Endothelial cell (in vitro differentiated cells): Measurements from ENCODE around the gene H6PD. TPM values are rescaled to one million over a fixed set of nuclear protein-coding genes. Genes with fewer than 3 reads are reported as not detected.

Experiments used
- DNase-seq: peaks from one replicate; pipeline ENCODE4 v3.0.0; 2021; ENCODE audit warnings: low spot score
- H3K27ac Mint-ChIP-seq: one replicate; pipeline ENCODE4 v1.8.0; 2021; ENCODE audit warnings: mixed read lengths, inconsistent platforms; ENCODE audit not compliant: unreplicated experiment
- H3K27me3 Mint-ChIP-seq: one replicate; pipeline ENCODE4 v1.8.0; 2021; ENCODE audit warnings: mild to moderate bottlenecking, moderate library complexity, mixed read lengths, inconsistent platforms; ENCODE audit not compliant: unreplicated experiment
- H3K36me3 Mint-ChIP-seq: one replicate; pipeline ENCODE4 v1.8.0; 2021; ENCODE audit warnings: mild to moderate bottlenecking, low read depth, mixed read lengths, inconsistent platforms; ENCODE audit not compliant: unreplicated experiment
- H3K4me1 Mint-ChIP-seq: one replicate; pipeline ENCODE4 v1.8.0; 2021; ENCODE audit warnings: mild to moderate bottlenecking, mixed read lengths, inconsistent platforms; ENCODE audit not compliant: unreplicated experiment
- H3K4me3 Mint-ChIP-seq: one replicate; pipeline ENCODE4 v1.8.0; 2021; ENCODE audit warnings: mild to moderate bottlenecking, mixed read lengths, inconsistent platforms; ENCODE audit not compliant: unreplicated experiment
- H3K9me3 Mint-ChIP-seq: one replicate; pipeline ENCODE4 v1.8.0; 2021; ENCODE audit warnings: mixed read lengths, inconsistent platforms; ENCODE audit not compliant: unreplicated experiment
- total RNA-seq: library from RNA; stranded (reverse); fragmentation: NEBNext Ultra II Directional; extraction: Animal tissue kit (Norgen Biotek cat#: 25700); gene quantifications from one replicate; pipeline ENCODE4 v1.2.1, GENCODE V29; 2021; ENCODE audit not compliant: unreplicated experiment
- TF ChIP-seq, protein P1 (sequence below): fragments of 200-600 bp; sonication (generic); IDR thresholded peaks from one replicate; pipeline ENCODE4 v1.5.0; 2021; ENCODE audit warnings: antibody characterized with exemption; ENCODE audit not compliant: unreplicated experiment

The H6PD gene
- total RNA-seq, 1 donor from 2014 or later = 18.6 TPM

DNA sequence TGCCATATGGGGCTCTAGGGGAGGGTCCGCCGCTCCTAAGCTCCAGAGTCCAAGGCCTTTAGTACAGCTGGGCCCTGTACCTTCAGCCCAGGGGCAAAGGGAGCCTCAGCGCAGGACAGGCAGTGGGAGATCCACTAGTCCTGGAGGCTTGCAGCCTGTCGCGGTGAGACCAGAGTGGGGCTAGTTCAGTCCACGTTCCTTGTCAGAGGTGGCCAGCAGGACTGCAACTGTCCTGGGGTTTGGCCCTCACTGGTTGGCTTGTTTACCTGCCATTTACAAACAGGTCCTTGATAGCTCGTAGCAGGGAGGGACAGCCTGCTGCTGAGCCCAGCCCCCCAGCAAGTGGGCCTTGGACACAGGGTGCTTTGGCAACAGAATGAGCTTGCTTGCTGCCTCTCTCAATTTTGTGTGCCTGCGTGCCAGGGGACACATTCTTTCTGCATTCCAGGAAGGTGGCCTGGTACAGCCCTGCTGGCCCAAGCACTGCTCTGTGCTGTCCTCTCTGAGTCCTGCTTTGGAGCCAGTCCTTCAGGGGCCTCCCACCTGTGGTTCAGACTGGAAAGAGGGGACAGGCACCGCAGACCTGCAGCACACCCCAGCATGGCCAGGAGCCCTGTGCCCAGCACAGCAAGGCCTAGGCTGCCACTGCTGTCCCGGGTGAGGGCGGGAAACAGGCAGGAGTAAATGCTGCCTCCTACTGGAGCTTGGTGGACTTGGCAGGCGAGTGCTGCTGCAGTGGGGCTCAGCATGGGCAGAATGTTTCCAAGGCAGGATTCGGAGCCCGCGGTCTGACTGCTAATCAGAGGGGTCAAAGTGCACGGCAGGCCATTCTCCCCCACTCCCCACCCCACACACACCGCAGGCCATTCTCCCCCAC is 15.2 kb downstream of the H6PD start:
- no peaks in the 10 kb centered on the region for H3K9me3 Mint-ChIP-seq
- peak; percentile 64 for DNase-seq
- peaks cover 4% of the 10 kb centered on the region for H3K36me3 Mint-ChIP-seq
- H3K4me3 Mint-ChIP-seq = no peak overlapping the region
- H3K27ac Mint-ChIP-seq = no peak overlapping the region
- peaks cover 11% of the 10 kb centered on the region for H3K4me1 Mint-ChIP-seq
- H3K27me3 Mint-ChIP-seq = peaks cover 3% of the 10 kb centered on the region
- TF ChIP-seq, protein P1, sequence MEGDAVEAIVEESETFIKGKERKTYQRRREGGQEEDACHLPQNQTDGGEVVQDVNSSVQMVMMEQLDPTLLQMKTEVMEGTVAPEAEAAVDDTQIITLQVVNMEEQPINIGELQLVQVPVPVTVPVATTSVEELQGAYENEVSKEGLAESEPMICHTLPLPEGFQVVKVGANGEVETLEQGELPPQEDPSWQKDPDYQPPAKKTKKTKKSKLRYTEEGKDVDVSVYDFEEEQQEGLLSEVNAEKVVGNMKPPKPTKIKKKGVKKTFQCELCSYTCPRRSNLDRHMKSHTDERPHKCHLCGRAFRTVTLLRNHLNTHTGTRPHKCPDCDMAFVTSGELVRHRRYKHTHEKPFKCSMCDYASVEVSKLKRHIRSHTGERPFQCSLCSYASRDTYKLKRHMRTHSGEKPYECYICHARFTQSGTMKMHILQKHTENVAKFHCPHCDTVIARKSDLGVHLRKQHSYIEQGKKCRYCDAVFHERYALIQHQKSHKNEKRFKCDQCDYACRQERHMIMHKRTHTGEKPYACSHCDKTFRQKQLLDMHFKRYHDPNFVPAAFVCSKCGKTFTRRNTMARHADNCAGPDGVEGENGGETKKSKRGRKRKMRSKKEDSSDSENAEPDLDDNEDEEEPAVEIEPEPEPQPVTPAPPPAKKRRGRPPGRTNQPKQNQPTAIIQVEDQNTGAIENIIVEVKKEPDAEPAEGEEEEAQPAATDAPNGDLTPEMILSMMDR = peak; percentile 65

DNA sequence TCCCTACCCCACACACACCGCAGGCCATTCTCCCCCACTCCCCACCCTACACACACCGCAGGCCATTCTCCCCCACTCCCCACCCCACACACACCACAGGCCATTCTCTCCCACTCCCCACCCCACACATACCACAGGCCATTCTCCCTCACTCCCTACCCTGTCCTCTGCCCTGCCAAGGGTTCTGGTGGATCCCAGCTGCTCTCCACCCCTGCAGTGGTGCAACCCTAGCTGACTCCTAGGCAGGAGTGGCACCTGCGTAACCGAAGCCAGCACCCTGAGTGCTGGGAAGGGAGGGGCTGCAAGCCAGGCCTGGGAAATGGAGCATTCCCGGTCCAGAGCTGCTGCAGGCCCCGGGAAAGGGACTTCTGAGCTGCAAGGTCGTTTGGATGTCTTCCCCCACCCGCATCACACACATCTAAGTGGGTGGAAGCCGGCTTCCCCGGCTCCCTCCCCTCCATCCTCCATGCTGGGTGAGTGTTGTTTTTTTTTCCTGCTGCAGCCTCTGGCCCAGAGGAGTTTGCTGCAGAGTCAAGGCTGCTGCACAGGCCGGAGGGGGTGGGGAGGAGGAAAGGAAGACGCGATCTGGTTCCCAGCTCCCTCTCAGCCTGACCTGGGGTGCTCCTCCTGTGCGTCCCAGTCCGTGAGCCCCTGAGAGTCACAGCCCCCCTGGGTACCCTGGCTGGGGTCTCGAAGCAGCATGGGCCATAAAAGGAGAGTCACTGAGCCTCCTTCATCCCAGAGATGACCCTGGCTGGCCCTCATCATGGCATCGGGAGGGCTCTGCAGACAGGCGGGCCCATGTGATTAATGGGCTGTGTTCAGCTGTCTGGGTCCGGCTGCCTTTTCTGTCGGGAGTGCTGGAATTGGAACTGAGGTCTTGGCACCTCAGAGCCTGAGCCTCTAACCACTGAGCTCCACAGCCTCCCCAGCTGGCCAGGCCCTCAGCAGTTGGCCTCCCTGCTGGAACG is 16.1 kb downstream of the H6PD start:
- H3K36me3 Mint-ChIP-seq = peaks cover 4% of the 10 kb centered on the region
- H3K9me3 Mint-ChIP-seq = no peaks in the 10 kb centered on the region
- no peak overlapping the region for H3K27ac Mint-ChIP-seq
- no peak overlapping the region for H3K4me3 Mint-ChIP-seq
- DNase-seq = no peak
- TF ChIP-seq, protein P1 = no peak
- H3K27me3 Mint-ChIP-seq = peaks cover 3% of the 10 kb centered on the region
- H3K4me1 Mint-ChIP-seq = peaks cover 10% of the 10 kb centered on the region

GRCh38 chr1:9251501-9251900 is 16.9 kb downstream of the H6PD start:
- H3K4me3 Mint-ChIP-seq = no peak overlapping the region
- TF ChIP-seq, protein P1 = no peak
- peaks cover 4% of the 10 kb centered on the region for H3K36me3 Mint-ChIP-seq
- DNase-seq = no peak
- no peaks in the 10 kb centered on the region for H3K9me3 Mint-ChIP-seq
- peaks cover 3% of the 10 kb centered on the region for H3K27me3 Mint-ChIP-seq
- H3K4me1 Mint-ChIP-seq = peaks cover 10% of the 10 kb centered on the region
- no peak overlapping the region for H3K27ac Mint-ChIP-seq

DNA sequence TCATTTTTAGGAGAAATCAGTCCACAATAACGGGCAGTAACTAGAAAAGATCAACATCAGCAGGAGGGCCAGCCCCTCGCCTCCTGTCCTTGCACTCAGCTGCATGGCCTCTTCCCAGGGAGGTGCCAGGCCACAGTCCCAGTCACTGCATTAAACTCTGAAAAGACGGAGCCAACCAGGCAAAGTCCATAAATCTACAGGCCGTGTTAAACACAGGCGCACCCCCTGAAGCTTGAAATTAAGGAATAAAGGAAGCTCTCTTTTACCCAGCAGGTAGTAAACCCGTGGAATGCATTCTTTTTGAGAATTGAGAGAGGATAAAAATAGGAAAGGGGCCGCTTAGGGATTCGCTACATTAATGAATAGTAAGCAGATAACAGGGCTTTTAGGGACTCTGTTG is 18.4 kb downstream of the H6PD start:
- Mint-ChIP-seq H3K27ac (no peak overlapping the region), H3K4me1 (peaks cover 10% of the 10 kb centered on the region), H3K4me3 (no peak overlapping the region)

More for the DNA sequence above, 18.4 kb downstream of the H6PD start:
- DNase-seq = no peak
- Mint-ChIP-seq H3K36me3 (peaks cover 4% of the 10 kb centered on the region), H3K9me3 (no peaks in the 10 kb centered on the region), H3K27me3 (peaks cover 3% of the 10 kb centered on the region)
- TF ChIP-seq, protein P1 = no peak
